Peyer's patch (tissue), 4 donors: Measurements from ENCODE around the gene HSD17B11. TPM values are rescaled to one million over a fixed set of nuclear protein-coding genes. Genes with fewer than 3 reads are reported as not detected.

Experiments
- DNase-seq, 3 donors: peaks; one replicate each; pipeline ENCODE4 v3.0.0-alpha.2; 2017 to 2019
- H3K27ac ChIP-seq, 4 donors: fragments of 200-600 bp; sonication (generic); one replicate each; pipeline ENCODE4 v1.5.1; 2016 to 2019
- H3K27me3 ChIP-seq, 2 donors: fragments of 200-600 bp; sonication (generic); one replicate each; pipeline ENCODE4 v1.5.1; 2019
- H3K36me3 ChIP-seq, 3 donors: fragments of 200-600 bp; sonication (generic); one replicate each; pipeline ENCODE4 v1.5.1; 2016 to 2019
- H3K4me1 ChIP-seq, 4 donors: fragments of 200-600 bp; sonication (generic); one replicate each; pipeline ENCODE4 v1.5.1; 2016 to 2019
- H3K4me3 ChIP-seq, 4 donors: fragments of 200-600 bp; sonication (generic); 1 replicate in 3 of 4; 2 replicates in 1 of 4; pipeline ENCODE4 v1.5.1; 2016 to 2019; ENCODE audit warnings: mild to moderate bottlenecking in 1 of 4
- H3K9me3 ChIP-seq, 4 donors: fragments of 200-600 bp; sonication (generic); one replicate each; pipeline ENCODE4 v1.5.1; 2016 to 2019; ENCODE audit warnings: mild to moderate bottlenecking in 1 of 4
- POLR2A ChIP-seq, 2 donors: fragments of 450-650 bp; IDR thresholded peaks; one replicate each; pipeline ENCODE4 v1.5.1; 2017; ENCODE audit warnings: antibody characterized with exemption in 2 of 2, mild to moderate bottlenecking in 2 of 2, moderate library complexity in 2 of 2
- total RNA-seq, 4 donors: library from RNA; depleted of rRNA; stranded (reverse); fragments of >200 nt; gene quantifications; one replicate each; pipeline ENCODE4 v1.1.0, GENCODE V29; 2016
- TF ChIP-seq, protein P1 (sequence below), 6 experiments: fragments of 450-650 bp in 4 of 6; fragments of 200-600 bp in 2 of 6; sonication (generic) in 1 of 6; IDR thresholded peaks; one replicate each; pipeline ENCODE4 v1.5.1; 2017 to 2019; ENCODE audit warnings: antibody characterized with exemption in 6 of 6, mild to moderate bottlenecking in 3 of 6, moderate library complexity in 1 of 6

Gene HSD17B11
- total RNA-seq, 4 donors from 2014 or later: 81.7 to 873 (median 330) TPM

DNA sequence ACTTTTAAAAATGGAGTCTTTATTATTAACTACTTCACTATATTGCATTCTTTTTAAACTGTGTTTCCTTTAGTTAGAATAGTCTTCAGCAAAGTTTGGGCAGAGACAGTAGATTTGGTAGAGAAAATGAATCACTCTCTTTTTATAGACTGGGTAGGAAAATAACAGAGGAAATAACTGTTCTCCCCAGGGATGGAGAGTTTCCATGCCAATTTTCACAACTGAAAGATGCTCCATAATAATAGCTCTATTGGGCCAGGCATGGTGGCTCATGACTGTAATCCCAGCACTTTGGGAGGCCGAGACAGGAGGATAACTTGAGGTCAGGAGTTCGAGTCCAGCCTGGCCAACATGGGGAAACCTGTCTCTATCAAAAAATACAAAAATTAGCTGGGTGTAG lies 81.4 kb downstream of the HSD17B11 start:
- TF ChIP-seq POLR2A (IDR thresholded peaks at IDR 0.05): no peak
- TF ChIP-seq, protein P1, sequence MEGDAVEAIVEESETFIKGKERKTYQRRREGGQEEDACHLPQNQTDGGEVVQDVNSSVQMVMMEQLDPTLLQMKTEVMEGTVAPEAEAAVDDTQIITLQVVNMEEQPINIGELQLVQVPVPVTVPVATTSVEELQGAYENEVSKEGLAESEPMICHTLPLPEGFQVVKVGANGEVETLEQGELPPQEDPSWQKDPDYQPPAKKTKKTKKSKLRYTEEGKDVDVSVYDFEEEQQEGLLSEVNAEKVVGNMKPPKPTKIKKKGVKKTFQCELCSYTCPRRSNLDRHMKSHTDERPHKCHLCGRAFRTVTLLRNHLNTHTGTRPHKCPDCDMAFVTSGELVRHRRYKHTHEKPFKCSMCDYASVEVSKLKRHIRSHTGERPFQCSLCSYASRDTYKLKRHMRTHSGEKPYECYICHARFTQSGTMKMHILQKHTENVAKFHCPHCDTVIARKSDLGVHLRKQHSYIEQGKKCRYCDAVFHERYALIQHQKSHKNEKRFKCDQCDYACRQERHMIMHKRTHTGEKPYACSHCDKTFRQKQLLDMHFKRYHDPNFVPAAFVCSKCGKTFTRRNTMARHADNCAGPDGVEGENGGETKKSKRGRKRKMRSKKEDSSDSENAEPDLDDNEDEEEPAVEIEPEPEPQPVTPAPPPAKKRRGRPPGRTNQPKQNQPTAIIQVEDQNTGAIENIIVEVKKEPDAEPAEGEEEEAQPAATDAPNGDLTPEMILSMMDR (IDR thresholded peaks at IDR 0.05): no peak
- Histone ChIP-seq H3K4me3 (no peak overlapping the region), H3K36me3 (no peaks in the 10 kb centered on the region), H3K27ac (no peak overlapping the region), H3K27me3 (no peaks in the 10 kb centered on the region), H3K9me3 (no peaks in the 10 kb centered on the region), H3K4me1 (no peaks in the 10 kb centered on the region)
- no peak for DNase-seq

DNA sequence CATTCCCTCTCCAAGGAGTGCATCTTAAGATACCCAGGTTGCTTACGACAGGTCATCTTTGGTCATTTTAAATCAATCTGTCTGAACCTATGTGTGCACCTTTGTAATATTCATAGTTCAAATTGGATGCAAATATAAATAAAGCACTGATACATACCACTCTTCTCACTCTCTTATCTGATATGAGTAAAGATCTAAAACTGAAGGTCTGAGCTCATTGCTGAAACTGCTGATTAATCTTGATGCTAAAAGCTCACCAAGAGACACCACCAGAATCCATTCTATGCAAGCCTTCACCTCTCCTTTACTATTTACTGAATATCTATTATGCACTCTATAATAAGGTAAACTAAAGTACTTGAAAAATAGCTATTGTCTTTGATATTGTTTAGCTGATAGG lies 84.9 kb downstream of the HSD17B11 start:
- DNase-seq: no peak
- TF ChIP-seq, protein P1 (IDR thresholded peaks at IDR 0.05): no peak
- TF ChIP-seq POLR2A (IDR thresholded peaks at IDR 0.05): no peak
- no peak overlapping the region for H3K4me3 ChIP-seq
- H3K27ac ChIP-seq: no peak overlapping the region
- H3K9me3 ChIP-seq: no peaks in the 10 kb centered on the region
- H3K4me1 ChIP-seq: no peaks in the 10 kb centered on the region
- H3K27me3 ChIP-seq: no peaks in the 10 kb centered on the region
- H3K36me3 ChIP-seq: no peaks in the 10 kb centered on the region

DNA sequence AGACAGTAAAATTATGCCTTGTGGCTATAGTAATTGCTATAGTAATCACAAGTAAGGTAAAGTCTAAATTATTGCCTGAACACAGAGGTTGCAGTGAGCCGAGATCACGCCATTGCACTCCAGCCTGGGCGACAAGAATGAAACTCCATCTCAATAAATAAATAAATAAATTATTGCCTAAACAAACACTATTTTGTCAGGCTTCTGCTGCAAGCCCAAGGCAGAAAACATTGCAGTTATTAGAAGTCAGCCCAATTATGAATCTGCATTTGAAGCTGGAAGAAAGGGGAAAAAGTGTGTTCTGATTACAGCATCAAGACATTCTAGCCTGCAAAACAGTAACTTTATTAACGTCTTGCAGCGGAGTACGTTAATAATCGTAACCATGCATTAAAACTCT lies 85.4 kb downstream of the HSD17B11 start:
- H3K9me3 ChIP-seq: no peaks in the 10 kb centered on the region
- no peak for DNase-seq
- no peaks in the 10 kb centered on the region for H3K4me1 ChIP-seq
- no peaks in the 10 kb centered on the region for H3K36me3 ChIP-seq
- H3K27ac ChIP-seq: no peak overlapping the region
- TF ChIP-seq, protein P1 (IDR thresholded peaks at IDR 0.05): no peak
- TF ChIP-seq POLR2A (IDR thresholded peaks at IDR 0.05): no peak
- H3K4me3 ChIP-seq: no peak overlapping the region
- H3K27me3 ChIP-seq: no peaks in the 10 kb centered on the region

DNA sequence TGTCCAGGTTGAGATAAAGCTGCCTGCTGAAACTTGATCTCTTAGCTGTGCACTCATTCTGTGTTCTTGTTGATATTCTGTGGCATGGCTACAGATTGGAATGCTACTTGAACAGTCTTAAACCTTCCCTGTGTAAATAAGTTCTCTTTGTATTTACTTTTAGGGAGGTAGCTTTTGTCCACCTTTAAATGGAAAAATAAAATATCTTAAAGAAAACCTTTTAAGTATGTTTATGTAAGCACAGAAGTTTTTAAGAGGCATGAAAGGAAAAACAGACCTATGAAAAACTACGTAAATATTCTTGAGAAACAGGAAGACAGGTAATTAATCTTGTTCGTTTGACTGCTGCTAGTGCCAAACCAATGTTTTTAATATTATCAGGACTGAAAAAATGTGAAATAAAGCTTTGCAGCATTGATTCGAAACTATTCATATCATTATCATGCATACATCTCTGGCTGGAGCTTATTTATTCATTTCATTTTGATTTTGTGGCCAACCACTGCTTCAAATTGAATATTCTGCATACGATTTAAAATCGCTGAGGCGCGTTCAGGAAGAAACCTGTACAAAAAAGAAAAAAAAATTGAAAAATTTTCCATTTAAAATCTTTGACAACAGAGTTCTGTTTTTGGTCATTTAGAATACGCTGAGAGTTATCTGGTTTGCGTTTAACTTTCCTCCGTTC lies 86.1 kb downstream of the HSD17B11 start:
- Histone ChIP-seq H3K9me3 (no peaks in the 10 kb centered on the region), H3K4me1 (no peaks in the 10 kb centered on the region), H3K27me3 (no peaks in the 10 kb centered on the region), H3K27ac (no peak overlapping the region), H3K4me3 (no peak overlapping the region), H3K36me3 (no peaks in the 10 kb centered on the region)
- TF ChIP-seq, protein P1 (IDR thresholded peaks at IDR 0.05): no peak
- TF ChIP-seq POLR2A (IDR thresholded peaks at IDR 0.05): no peak
- no peak for DNase-seq

DNA sequence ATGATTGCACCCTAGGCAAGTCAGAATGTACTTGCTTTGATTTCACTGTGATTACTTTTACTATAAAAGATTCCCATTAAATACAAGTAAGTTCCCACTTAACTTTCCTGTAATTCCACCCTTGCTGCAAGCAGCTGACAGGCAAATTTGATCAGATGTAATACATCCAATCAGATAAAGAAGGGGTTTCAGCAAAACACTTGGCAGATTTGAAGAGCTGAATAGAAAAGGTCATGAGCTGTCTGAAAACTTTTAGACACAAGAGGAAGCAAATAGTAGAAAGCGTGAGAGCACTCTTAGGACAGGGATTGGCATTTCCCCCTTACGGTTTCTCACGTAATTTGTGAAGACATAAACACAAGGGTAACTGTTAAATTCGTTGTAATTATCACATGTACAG lies 91.1 kb downstream of the HSD17B11 start:
- H3K4me3 ChIP-seq: no peak overlapping the region
- no peak for DNase-seq
- H3K27me3 ChIP-seq: no peaks in the 10 kb centered on the region
- H3K4me1 ChIP-seq: no peaks in the 10 kb centered on the region
- no peaks in the 10 kb centered on the region for H3K36me3 ChIP-seq
- H3K27ac ChIP-seq: no peak overlapping the region
- no peak for TF ChIP-seq POLR2A (IDR thresholded peaks at IDR 0.05)
- TF ChIP-seq, protein P1 (IDR thresholded peaks at IDR 0.05): no peak
- no peaks in the 10 kb centered on the region for H3K9me3 ChIP-seq
